PFSK-1 (cell line): Measurements from ENCODE around the gene BRD7.

ENCODE experiments used
- FOXP2 ChIP-seq: optimal IDR thresholded peaks from 2 replicates; pipeline ENCODE3; 2011; ENCODE audit warnings: borderline replicate concordance, control low read depth, inconsistent platforms; ENCODE audit not compliant: insufficient read depth; ENCODE audit errors: extremely low read length, extremely low read depth
- POLR2AphosphoS5 ChIP-seq: IDR thresholded peaks from 2 replicates; pipeline ENCODE4 v1.6.1; 2012; ENCODE audit warnings: low read depth, mild to moderate bottlenecking, control low read depth, low read length, moderate library complexity
- SIN3A ChIP-seq: IDR thresholded peaks from 2 replicates; pipeline ENCODE4 v1.6.1; 2012; ENCODE audit warnings: mild to moderate bottlenecking, low read length, moderate library complexity, borderline replicate concordance; ENCODE audit not compliant: insufficient read depth
- TAF1 ChIP-seq: IDR thresholded peaks from 2 replicates; pipeline ENCODE4 v1.6.1; 2012; ENCODE audit warnings: low read length, control low read depth, borderline replicate concordance; ENCODE audit not compliant: insufficient read depth
- TF ChIP-seq, protein P1 (sequence below), 2 experiments: IDR thresholded peaks; 2 replicates each; pipeline versions ENCODE4 v1.6.1 to v1.8.0; 2011 to 2012; ENCODE audit warnings: low read depth in 2 of 2, low read length in 2 of 2, control low read depth in 1 of 2, inconsistent platforms in 1 of 2, mild to moderate bottlenecking in 1 of 2, moderate library complexity in 1 of 2; ENCODE audit not compliant: insufficient read depth in 1 of 2

BRD7 gene

DNA sequence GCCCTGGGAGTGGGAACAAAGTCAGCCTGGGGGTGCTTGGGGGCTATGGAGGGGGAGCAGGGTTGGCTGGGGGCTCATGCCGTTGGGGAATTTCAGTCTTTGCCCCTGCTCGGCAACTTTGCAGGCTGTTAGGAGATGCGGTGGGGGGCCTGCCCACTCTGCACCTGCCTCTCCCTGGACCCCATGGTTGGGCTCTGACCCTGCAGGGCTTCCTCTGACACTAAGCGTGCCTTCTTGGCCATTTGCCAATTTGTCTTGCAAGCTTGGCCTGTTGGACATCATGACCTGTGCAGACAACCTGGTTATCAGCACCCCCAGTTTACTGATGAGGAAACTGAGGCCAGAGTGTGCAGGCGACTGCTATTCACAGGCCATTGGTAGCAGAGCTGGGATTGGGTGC, 87.9 kb downstream of the BRD7 start:
- no peak for TF ChIP-seq POLR2AphosphoS5
- TF ChIP-seq FOXP2, result no peak
- no peak for TF ChIP-seq SIN3A
- TF ChIP-seq TAF1, result no peak
- TF ChIP-seq, protein P1, sequence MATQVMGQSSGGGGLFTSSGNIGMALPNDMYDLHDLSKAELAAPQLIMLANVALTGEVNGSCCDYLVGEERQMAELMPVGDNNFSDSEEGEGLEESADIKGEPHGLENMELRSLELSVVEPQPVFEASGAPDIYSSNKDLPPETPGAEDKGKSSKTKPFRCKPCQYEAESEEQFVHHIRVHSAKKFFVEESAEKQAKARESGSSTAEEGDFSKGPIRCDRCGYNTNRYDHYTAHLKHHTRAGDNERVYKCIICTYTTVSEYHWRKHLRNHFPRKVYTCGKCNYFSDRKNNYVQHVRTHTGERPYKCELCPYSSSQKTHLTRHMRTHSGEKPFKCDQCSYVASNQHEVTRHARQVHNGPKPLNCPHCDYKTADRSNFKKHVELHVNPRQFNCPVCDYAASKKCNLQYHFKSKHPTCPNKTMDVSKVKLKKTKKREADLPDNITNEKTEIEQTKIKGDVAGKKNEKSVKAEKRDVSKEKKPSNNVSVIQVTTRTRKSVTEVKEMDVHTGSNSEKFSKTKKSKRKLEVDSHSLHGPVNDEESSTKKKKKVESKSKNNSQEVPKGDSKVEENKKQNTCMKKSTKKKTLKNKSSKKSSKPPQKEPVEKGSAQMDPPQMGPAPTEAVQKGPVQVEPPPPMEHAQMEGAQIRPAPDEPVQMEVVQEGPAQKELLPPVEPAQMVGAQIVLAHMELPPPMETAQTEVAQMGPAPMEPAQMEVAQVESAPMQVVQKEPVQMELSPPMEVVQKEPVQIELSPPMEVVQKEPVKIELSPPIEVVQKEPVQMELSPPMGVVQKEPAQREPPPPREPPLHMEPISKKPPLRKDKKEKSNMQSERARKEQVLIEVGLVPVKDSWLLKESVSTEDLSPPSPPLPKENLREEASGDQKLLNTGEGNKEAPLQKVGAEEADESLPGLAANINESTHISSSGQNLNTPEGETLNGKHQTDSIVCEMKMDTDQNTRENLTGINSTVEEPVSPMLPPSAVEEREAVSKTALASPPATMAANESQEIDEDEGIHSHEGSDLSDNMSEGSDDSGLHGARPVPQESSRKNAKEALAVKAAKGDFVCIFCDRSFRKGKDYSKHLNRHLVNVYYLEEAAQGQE (IDR thresholded peaks at IDR 0.05; ENCODE audit: insufficient read depth in 1 of 2, low read depth in 2 of 2, low read length in 2 of 2), result no peak

DNA sequence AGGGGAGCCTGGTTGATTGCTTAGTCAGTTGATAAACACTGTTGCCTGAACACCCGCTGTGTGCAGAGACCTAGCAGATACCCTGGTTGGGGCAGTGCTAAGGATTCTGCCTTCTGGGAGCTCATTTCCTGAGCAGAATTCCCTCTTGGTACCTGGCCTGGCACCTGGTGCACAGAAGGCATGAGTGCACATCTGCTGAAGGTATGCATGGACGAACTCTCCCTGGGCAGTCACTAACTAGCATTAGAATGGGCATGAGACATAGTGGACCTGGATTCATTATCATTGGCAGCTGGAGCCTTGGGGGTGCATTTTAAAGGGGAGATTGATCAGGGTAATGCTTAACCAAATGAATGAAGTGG, 89.3 kb downstream of the BRD7 start:
- no peak for TF ChIP-seq SIN3A
- no peak for TF ChIP-seq TAF1
- no peak for TF ChIP-seq FOXP2
- TF ChIP-seq, protein P1 (IDR thresholded peaks at IDR 0.05; ENCODE audit: insufficient read depth in 1 of 2, low read depth in 2 of 2, low read length in 2 of 2), result no peak
- TF ChIP-seq POLR2AphosphoS5, result no peak

DNA sequence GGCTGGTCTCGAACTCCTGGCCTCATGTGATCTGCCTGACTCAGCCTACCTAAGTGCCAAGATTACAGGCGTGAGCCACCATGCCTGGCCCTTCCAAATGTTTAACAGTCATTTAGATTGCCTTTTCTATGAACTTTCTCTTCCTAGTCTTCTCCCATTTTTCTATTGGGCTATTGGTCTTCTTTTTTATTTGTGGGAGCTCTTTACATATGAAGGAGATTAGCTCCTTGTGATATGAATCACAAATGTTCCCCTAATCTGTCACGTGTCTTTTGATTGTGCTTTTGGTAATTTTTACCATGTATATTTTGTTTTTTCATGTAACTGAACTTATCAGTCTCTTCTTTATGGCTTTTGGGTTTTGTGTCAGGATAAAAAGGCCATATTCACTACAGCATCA, 90.5 kb downstream of the BRD7 start:
- TF ChIP-seq FOXP2, result no peak
- no peak for TF ChIP-seq SIN3A
- TF ChIP-seq, protein P1 (IDR thresholded peaks at IDR 0.05; ENCODE audit: insufficient read depth in 1 of 2, low read depth in 2 of 2, low read length in 2 of 2), result no peak
- TF ChIP-seq POLR2AphosphoS5, result no peak
- no peak for TF ChIP-seq TAF1

DNA sequence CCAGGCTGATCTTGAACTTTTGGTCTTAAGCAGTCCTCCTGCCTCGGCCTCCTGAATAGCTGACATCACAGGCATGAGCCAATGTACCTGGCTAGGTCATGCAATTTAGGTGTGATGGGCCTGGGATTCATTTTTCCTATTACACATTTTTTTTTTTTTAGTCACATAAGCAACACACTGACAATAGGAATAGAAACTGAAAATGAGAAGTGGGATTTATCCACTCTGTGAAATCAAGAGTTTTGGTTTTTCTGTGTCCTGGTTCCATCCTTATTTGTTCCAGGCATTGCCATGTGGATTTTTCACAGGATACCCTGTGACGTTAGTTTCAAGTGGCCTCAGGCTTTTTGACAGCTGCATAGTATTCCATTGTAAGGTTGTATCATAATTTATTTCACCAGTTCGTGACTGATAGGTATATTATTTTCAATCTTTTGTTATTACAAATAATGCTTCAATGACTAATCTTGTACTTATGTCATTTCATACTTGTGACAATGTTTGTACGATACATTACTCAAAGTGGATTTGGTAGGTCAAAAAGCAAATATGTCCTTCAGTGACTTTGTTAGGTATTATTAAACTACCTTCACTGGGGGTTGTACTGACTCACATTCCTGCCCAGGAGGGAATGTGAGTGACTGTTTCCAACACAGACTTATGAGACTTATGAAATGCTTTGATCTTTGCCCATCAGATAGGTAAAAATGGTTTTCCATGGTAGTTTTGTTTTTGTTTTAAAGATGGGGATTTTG, 91.8 kb downstream of the BRD7 start:
- TF ChIP-seq, protein P1 (IDR thresholded peaks at IDR 0.05; ENCODE audit: insufficient read depth in 1 of 2, low read depth in 2 of 2, low read length in 2 of 2), result no peak
- TF ChIP-seq FOXP2, result no peak
- TF ChIP-seq POLR2AphosphoS5, result no peak
- TF ChIP-seq SIN3A, result no peak
- TF ChIP-seq TAF1, result no peak

DNA sequence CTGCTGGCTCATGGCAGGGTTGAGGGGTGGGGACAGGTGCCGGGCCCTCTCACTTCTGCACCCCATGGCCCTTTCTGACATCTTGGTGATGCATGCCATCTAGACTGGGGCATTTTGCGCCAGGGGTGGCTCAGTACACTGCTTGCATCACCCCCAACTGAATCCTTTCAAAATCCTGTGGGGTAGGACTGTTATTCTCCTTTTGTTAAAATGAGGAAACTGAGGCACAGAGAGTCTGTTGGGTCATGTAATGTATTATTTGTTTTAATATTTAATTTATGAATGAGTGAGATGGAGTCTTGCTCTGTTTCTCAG, 92.5 kb downstream of the BRD7 start:
- TF ChIP-seq, protein P1 (IDR thresholded peaks at IDR 0.05; ENCODE audit: insufficient read depth in 1 of 2, low read depth in 2 of 2, low read length in 2 of 2), result no peak
- no peak for TF ChIP-seq TAF1
- TF ChIP-seq POLR2AphosphoS5, result no peak
- TF ChIP-seq FOXP2, result no peak
- no peak for TF ChIP-seq SIN3A
